ENCODE results near the gene FRMD4A.
A peak's percentile ranks its signal among the peaks of the same experiment; 100 is the strongest.

FRMD4A gene

GRCh38 chr10:13673156-13673555 lies 657.6 kb downstream of the FRMD4A start:
- no peak overlapping the region for H3K27ac ChIP-seq
- H3K4me3 ChIP-seq: no peak overlapping the region

- Histone ChIP-seq H3K4me3 (no peak overlapping the region), H3K27ac (no peak overlapping the region)
Observed at GRCh38 chr10:13672548-13672947, 658.2 kb downstream of the FRMD4A start.

GRCh38 chr10:13671904-13672303 lies 658.8 kb downstream of the FRMD4A start:
- H3K4me3 ChIP-seq: no peak overlapping the region
- no peak overlapping the region for H3K27ac ChIP-seq

- no peak overlapping the region for H3K4me3 ChIP-seq
- H3K27ac ChIP-seq: no peak overlapping the region
Observed at GRCh38 chr10:13670311-13670710, 660.4 kb downstream of the FRMD4A start.

GRCh38 chr10:13669901-13670300 lies 660.8 kb downstream of the FRMD4A start:
- no peak overlapping the region for H3K4me3 ChIP-seq
- peak overlapping the region in 1 of 21 experiments; percentile 4 for H3K27ac ChIP-seq

- Histone ChIP-seq H3K4me3 (no peak overlapping the region), H3K27ac (peak overlapping the region in 1 of 21 experiments; percentile 4)
Observed at GRCh38 chr10:13669182-13669855, 661.4 kb downstream of the FRMD4A start.

GRCh38 chr10:13668126-13668525 lies 662.6 kb downstream of the FRMD4A start:
- Histone ChIP-seq H3K4me3 (no peak overlapping the region), H3K27ac (peak overlapping the region in 1 of 21 experiments; percentile 11)

- Histone ChIP-seq H3K27ac (no peak overlapping the region), H3K4me3 (no peak overlapping the region)
Observed at GRCh38 chr10:13665516-13666262, 665.0 kb downstream of the FRMD4A start.

GRCh38 chr10:13661256-13661655 lies 669.5 kb downstream of the FRMD4A start:
- peak overlapping the region in 18 of 21 experiments; percentile 3 to 78 (median 66) for H3K27ac ChIP-seq
- H3K4me3 ChIP-seq: no peak overlapping the region

GRCh38 chr10:13660551-13660920 lies 670.2 kb downstream of the FRMD4A start:
- Histone ChIP-seq H3K27ac (peak overlapping the region in 17 of 21 experiments; percentile 17 to 78 (median 64)), H3K4me3 (no peak overlapping the region)

- Histone ChIP-seq H3K27ac (peak overlapping the region in 18 of 21 experiments; percentile 9 to 76 (median 56)), H3K4me3 (no peak overlapping the region)
Observed at GRCh38 chr10:13659887-13660550, 670.7 kb downstream of the FRMD4A start.

GRCh38 chr10:13658871-13659685 lies 671.6 kb downstream of the FRMD4A start:
- H3K4me3 ChIP-seq: no peak overlapping the region
- peak overlapping the region in 8 of 21 experiments; percentile 9 to 73 (median 45) for H3K27ac ChIP-seq

- no peak overlapping the region for H3K27ac ChIP-seq
- no peak overlapping the region for H3K4me3 ChIP-seq
Observed at GRCh38 chr10:13658264-13658663, 672.5 kb downstream of the FRMD4A start.

- no peak overlapping the region for H3K4me3 ChIP-seq
- H3K27ac ChIP-seq: no peak overlapping the region
Observed at GRCh38 chr10:13657101-13657680, 673.5 kb downstream of the FRMD4A start.

- H3K4me3 ChIP-seq: no peak overlapping the region
- no peak overlapping the region for H3K27ac ChIP-seq
Observed at GRCh38 chr10:13656337-13657100, 674.2 kb downstream of the FRMD4A start.

GRCh38 chr10:13654846-13655245 lies 675.9 kb downstream of the FRMD4A start:
- no peak overlapping the region for H3K27ac ChIP-seq
- no peak overlapping the region for H3K4me3 ChIP-seq

- Histone ChIP-seq H3K4me3 (no peak overlapping the region), H3K27ac (no peak overlapping the region)
Observed at GRCh38 chr10:13654118-13654830, 676.5 kb downstream of the FRMD4A start.

GRCh38 chr10:13652860-13653259 lies 677.9 kb downstream of the FRMD4A start:
- H3K4me3 ChIP-seq: no peak overlapping the region
- no peak overlapping the region for H3K27ac ChIP-seq

Measured in skin epidermis (tissue), 12 donors.